GM12878 (cell line): Measurements from ENCODE around the gene SLC26A11. TPM values are rescaled to one million over a fixed set of nuclear protein-coding genes. Genes with fewer than 3 reads are reported as not detected.

Experiments used
- ATAC-seq: fragments of 200-7000 bp; cut with Tn5 transposase; 3 replicates; pipeline ENCODE4 v1.9.1; 2020; ENCODE audit warnings: mild to moderate bottlenecking, moderate library complexity
- BruUV-seq: library from RNA; stranded (reverse); fragments of 400-500 nt; replicated peaks from 2 replicates; lab custom pipeline; 2021; lab: Mats Ljungman, UMichigan
- CTCF ChIA-PET: fragments of 300-600 bp; sonication (Branson Sonifier 250); formaldehyde crosslinking; extraction: SDS; loops from one replicate; lab custom pipeline; 2021; ENCODE audit warnings: inconsistent platforms; lab: Yijun Ruan, JAX
- POLR2A ChIA-PET: fragments of 350-600 bp; formaldehyde crosslinking; extraction: SDS; loops from one replicate; lab custom pipeline; 2021; ENCODE audit warnings: inconsistent platforms; lab: Charles Lee
- RAD21 ChIA-PET: fragments of 300-600 bp; sonication (Branson Sonifier 250); formaldehyde crosslinking; loops from one replicate; lab custom pipeline; 2023; ENCODE audit warnings: antibody characterized with exemption; ENCODE audit not compliant: unreplicated experiment; lab: Charles Lee
- SMC1A ChIA-PET: fragments of 300-600 bp; sonication (Branson Sonifier 250); formaldehyde crosslinking; loops from one replicate; lab custom pipeline; 2023; ENCODE audit not compliant: unreplicated experiment, uncharacterized antibody; lab: Charles Lee
- DNase-seq: peaks from one replicate; pipeline ENCODE4 v3.0.0-alpha.2; 2011; ENCODE audit warnings: low read depth, low spot score
- FAIRE-seq: peaks from 3 replicates; lab custom pipeline; 2011; peaks lifted over from hg19 to GRCh38; lab: Jason Lieb, UNC
- H2AFZ ChIP-seq: 2 replicates; pipeline ENCODE4 v1.6.0; 2011; ENCODE audit warnings: low read depth, low read length, control low read depth; ENCODE audit not compliant: control insufficient read depth
- H3K27ac ChIP-seq: 2 replicates; pipeline ENCODE4 v1.5.1; 2011; ENCODE audit warnings: control low read depth; ENCODE audit not compliant: control insufficient read depth, insufficient read depth
- H3K27me3 ChIP-seq, 2 experiments: replicated peaks in 1 of 2; 2 replicates each; pipeline versions ENCODE4 v1.6.0 to v1.6.1; 2011; ENCODE audit warnings: low read length in 1 of 2; ENCODE audit not compliant: control insufficient read depth in 2 of 2, insufficient read depth in 2 of 2
- H3K36me3 ChIP-seq, 2 experiments: 2 replicates each; pipeline ENCODE4 v1.5.1; 2011; ENCODE audit warnings: low read length in 1 of 2; ENCODE audit not compliant: control insufficient read depth in 2 of 2, insufficient read depth in 2 of 2
- H3K4me1 ChIP-seq: 2 replicates; pipeline ENCODE4 v1.6.1; 2011; ENCODE audit warnings: mild to moderate bottlenecking, low read length, moderate library complexity, mixed read lengths; ENCODE audit not compliant: control insufficient read depth, insufficient read depth
- H3K4me2 ChIP-seq: 2 replicates; pipeline ENCODE4 v1.6.0; 2011; ENCODE audit warnings: control low read depth; ENCODE audit not compliant: control insufficient read depth, insufficient read depth
- H3K4me3 ChIP-seq: fragments of 200-600 bp; sonication (generic); 2 replicates; pipeline ENCODE4 v1.5.1; 2016
- H3K79me2 ChIP-seq: 2 replicates; pipeline ENCODE4 v1.6.0; 2011; ENCODE audit warnings: low read length; ENCODE audit not compliant: control insufficient read depth, insufficient read depth
- H3K9ac ChIP-seq: 2 replicates; pipeline ENCODE4 v1.8.0; 2011; ENCODE audit warnings: low read length, control low read depth, mixed read lengths; ENCODE audit not compliant: control insufficient read depth, insufficient read depth
- H3K9me3 ChIP-seq: replicated peaks from 3 replicates; pipeline ENCODE4 v1.5.1; 2011; ENCODE audit warnings: mild to moderate bottlenecking, low read length; ENCODE audit not compliant: control insufficient read depth, insufficient read depth
- H4K20me1 ChIP-seq: 2 replicates; pipeline ENCODE4 v1.6.0; 2011; ENCODE audit not compliant: control insufficient read depth, insufficient read depth
- BCL11A ChIP-seq: IDR thresholded peaks from 2 replicates; pipeline ENCODE4 v1.6.1; 2011; ENCODE audit warnings: low read depth, low read length
- BCL3 ChIP-seq: IDR thresholded peaks from 2 replicates; pipeline ENCODE4 v1.6.1; 2011; ENCODE audit warnings: borderline replicate concordance, low read depth, mild to moderate bottlenecking, moderate library complexity, low read length; ENCODE audit not compliant: insufficient read depth, poor library complexity, severe bottlenecking
- CREB1 ChIP-seq: IDR thresholded peaks from 2 replicates; pipeline ENCODE4 v1.6.1; 2012; ENCODE audit warnings: low read depth, mild to moderate bottlenecking, inconsistent platforms
- ESRRA ChIP-seq: IDR thresholded peaks from 2 replicates; pipeline ENCODE4 v1.6.1; 2012; ENCODE audit warnings: mild to moderate bottlenecking, low read length, improper control_type of control experiment
- ETV6 ChIP-seq, 2 experiments: fragments of 450-650 bp in 1 of 2; IDR thresholded peaks in 1 of 2; conservative IDR thresholded peaks in 1 of 2; 2 replicates each; pipeline ENCODE4 v1.6.1; 2014; ENCODE audit warnings: antibody characterized with exemption in 1 of 2, borderline replicate concordance in 1 of 2, low read depth in 1 of 2, mild to moderate bottlenecking in 1 of 2, moderate library complexity in 1 of 2
- HDAC2 ChIP-seq: fragments of 200-600 bp; sonication (generic); IDR thresholded peaks from 2 replicates; pipeline ENCODE4 v1.6.1; 2017
- NR2F1 ChIP-seq: fragments of 450-650 bp; conservative IDR thresholded peaks from 2 replicates; pipeline ENCODE4 v1.6.1; 2017; ENCODE audit warnings: mild to moderate bottlenecking
- PML ChIP-seq: IDR thresholded peaks from 2 replicates; pipeline ENCODE4 v1.6.1; 2012; ENCODE audit warnings: low read length, inconsistent platforms
- POLR2AphosphoS2 ChIP-seq: IDR thresholded peaks from 2 replicates; pipeline ENCODE4 v1.6.1; 2011; ENCODE audit warnings: low read depth, mild to moderate bottlenecking, low read length, improper control_type of control experiment, moderate library complexity
- RCOR1 ChIP-seq: conservative IDR thresholded peaks from 2 replicates; pipeline ENCODE4 v1.6.1; 2012; ENCODE audit warnings: low read depth, low read length, improper control_type of control experiment
- TCF12 ChIP-seq: IDR thresholded peaks from 2 replicates; pipeline ENCODE4 v1.6.1; 2011; ENCODE audit warnings: low read depth, mild to moderate bottlenecking, low read length
- ZNF384 ChIP-seq: IDR thresholded peaks from 2 replicates; pipeline ENCODE4 v1.6.1; 2012; ENCODE audit warnings: low read depth, mild to moderate bottlenecking, low read length, improper control_type of control experiment, borderline replicate concordance
- ZNF592 ChIP-seq: fragments of 450-650 bp; IDR thresholded peaks from 2 replicates; pipeline ENCODE4 v1.6.1; 2017; ENCODE audit warnings: mild to moderate bottlenecking, moderate library complexity
- ZNF687 ChIP-seq: fragments of 450-650 bp; IDR thresholded peaks from 2 replicates; pipeline ENCODE4 v1.6.1; 2017; ENCODE audit warnings: mild to moderate bottlenecking, moderate library complexity
- WGBS: methylation state at CpG from one replicate; pipeline ENCODE4 v1.1.6; 2016; ENCODE audit warnings: low lambda C conversion rate; ENCODE audit not compliant: insufficient replicate concordance, insufficient coverage; ENCODE audit errors: missing lambda C conversion rate; 5-methylcytosine and 5-hydroxymethylcytosine counted together
- in situ Hi-C: fragments of 300-500 bp; cut with MboI; formaldehyde crosslinking; loops from 9 replicates; pipeline ENCODE4 v1.14.3; 2018; ENCODE audit warnings: mixed read lengths
- intact Hi-C: fragments of 100-400 bp; cut with micrococcal nuclease; formaldehyde crosslinking; loops from one replicate; pipeline ENCODE4 v1.14.2; 2022; ENCODE audit not compliant: unreplicated experiment
- polyA plus RNA-seq, 11 experiments: library from polyadenylated mRNA; depleted of rRNA in 4 of 11; unstranded in 6 of 11; stranded (reverse) in 5 of 11; fragments of >200 nt; fragmentation: Nextera tagmentation in 4 of 11; fragmentation: Illumina TruSeq in 1 of 11; extraction: Ambion mirVana in 4 of 11; extraction: Trizol in 1 of 11; gene quantifications; 1 replicate in 1 of 11; 2 replicates in 10 of 11; pipeline versions ENCODE4 v1.2.1 to v1.2.3, GENCODE V29; 2011 to 2016; ENCODE audit warnings: inconsistent platforms in 2 of 11, missing spikeins in 2 of 11, low read depth in 1 of 11
- total RNA-seq, 4 experiments: library from RNA; depleted of rRNA in 3 of 4; stranded (reverse); fragments of >200 nt in 3 of 4; fragmentation: Illumina TruSeq in 1 of 4; extraction: Trizol in 1 of 4; gene quantifications; 2 replicates each; pipeline versions ENCODE4 v1.2.1 to v1.2.3, GENCODE V29; 2013 to 2021

Gene SLC26A11
- total and polyA plus RNA-seq, 10 of the 15 experiments (the other 5 are each of a cell fraction or from before 2014, with no cell fraction given) = 0.05 to 4.1 (median 1.2) TPM; not detected in 1

- ATAC-seq (no peak), FAIRE-seq (no peak), DNase-seq (no peak)
- Histone ChIP-seq H3K4me3 (no peak overlapping the region), H3K36me3 (no peaks in the 10 kb centered on the region), H3K27me3 (no peaks in the 10 kb centered on the region), H3K4me1 (peaks cover 45% of the 10 kb centered on the region), H3K9me3 (no peaks in the 10 kb centered on the region), H2AFZ (no peak overlapping the region), H3K79me2 (no peaks in the 10 kb centered on the region), H3K9ac (no peak overlapping the region), H4K20me1 (no peaks in the 10 kb centered on the region), H3K27ac (no peak overlapping the region), H3K4me2 (no peak overlapping the region)
- in situ Hi-C loops (no loop called here), intact Hi-C loops (no loop called here)
- RAD21 ChIA-PET = interaction anchor here (0.6 kb wide), 1 partner anchor 10 kb away, joined by 3 read pairs; no protein-coding TSS in a partner anchor
- BruUV-seq = no TSS peak
- POLR2A ChIA-PET = no interaction called here
- 97% methylated on average over 5 of the region's 5 CpGs for WGBS
- SMC1A ChIA-PET = interaction anchor here (0.7 kb wide), 1 partner anchor 9 kb away, joined by 3 read pairs; no protein-coding TSS in a partner anchor
- CTCF ChIA-PET = interaction anchor here (1.5 kb wide), 1 partner anchor 59 kb away, joined by 3 read pairs; no protein-coding TSS in a partner anchor
- TF ChIP-seq NR2F1 (no peak), ZNF687 (no peak), PML (no peak), ESRRA (no peak), BCL11A (no peak), TCF12 (no peak), ZNF384 (no peak), ETV6 (conservative IDR thresholded peaks at IDR 0.05 in 1 of 2, IDR thresholded peaks at IDR 0.05 in 1 of 2; ENCODE audit: borderline replicate concordance in 1 of 2, low read depth in 1 of 2) (no peak), POLR2AphosphoS2 (no peak), HDAC2 (no peak), BCL3 (no peak), CREB1 (no peak), RCOR1 (no peak), ZNF592 (no peak)
Observed at GRCh38 chr17:80256034-80256350, 35.8 kb downstream of the SLC26A11 start.
